Measurements from ENCODE around the gene MT1G.
"Not testable (repeated sequence)": the region's sequence is repeated elsewhere in the genome, so short reads cannot be mapped to it uniquely, and the experiment has no call there.

MT1G gene

DNA sequence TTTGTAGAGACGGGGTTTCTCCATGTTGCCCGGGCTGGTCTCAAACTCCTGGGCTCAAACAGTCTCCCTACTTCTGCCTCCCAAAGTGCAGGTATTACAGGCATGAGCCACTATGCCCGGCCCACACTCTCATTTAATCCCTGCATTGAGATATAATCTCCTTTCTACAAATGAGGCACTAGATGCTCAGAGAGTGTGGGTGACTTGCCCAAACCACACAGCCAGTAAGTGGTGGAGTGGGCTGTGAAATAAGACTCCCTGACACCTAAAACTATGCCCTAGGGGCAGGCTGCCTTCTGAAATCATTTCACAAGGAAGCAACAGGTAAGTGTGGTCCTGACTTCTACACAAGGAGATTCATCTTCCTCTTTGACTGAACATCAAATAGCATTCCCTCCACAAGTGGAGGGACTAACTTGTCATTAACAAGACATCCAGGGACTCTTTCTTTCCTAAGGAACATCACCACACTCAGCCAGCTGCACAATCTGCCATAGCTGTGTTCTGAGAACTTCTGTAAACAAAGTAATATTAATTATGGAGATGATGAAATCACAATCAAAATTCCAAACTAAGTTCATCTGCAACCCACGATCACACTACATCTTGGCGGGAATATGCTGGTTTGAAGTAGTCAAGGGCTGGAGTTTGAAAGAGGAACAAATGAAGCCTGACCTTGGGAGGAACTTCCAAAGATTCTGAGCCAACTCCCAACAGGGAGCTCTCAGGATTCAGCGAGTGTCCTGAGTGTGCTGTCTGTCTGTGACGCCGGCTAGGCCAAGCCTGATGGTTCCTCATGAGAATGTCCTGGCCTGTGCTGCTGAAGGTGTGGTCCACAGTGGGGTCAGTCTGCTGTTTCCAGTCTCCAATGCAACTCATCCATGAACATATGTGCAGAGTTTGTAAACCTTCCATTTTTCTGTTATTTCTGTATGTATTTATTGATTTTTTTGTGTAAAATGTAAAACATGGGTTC is 2.3 kb downstream of the MT1G start:
- DNase-seq (ENCODE audit: low read depth in 3 of 3, low spot score in 1 of 3), result not testable (repeated sequence)

DNA sequence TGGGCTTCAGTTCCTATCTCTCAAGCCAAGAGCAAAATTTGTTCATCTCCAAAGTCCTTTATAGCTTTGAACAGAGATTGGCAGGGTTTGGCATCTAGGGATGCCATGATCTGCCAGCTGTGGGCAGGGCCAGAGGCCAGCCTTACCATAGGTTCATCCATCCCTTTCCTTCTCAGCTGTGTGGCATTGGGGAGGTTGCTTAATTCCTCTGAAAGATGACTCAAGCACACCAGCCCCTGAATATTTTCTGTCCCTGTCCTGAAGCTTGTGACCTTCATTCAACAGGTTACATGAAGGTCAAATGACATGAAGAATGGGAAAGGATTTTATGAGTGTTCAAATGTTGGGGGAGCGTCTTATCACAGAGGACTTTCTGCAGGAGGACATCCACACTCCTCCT is 3.4 kb downstream of the MT1G start:
- no peak for DNase-seq (ENCODE audit: low read depth in 3 of 3, low spot score in 1 of 3)

DNA sequence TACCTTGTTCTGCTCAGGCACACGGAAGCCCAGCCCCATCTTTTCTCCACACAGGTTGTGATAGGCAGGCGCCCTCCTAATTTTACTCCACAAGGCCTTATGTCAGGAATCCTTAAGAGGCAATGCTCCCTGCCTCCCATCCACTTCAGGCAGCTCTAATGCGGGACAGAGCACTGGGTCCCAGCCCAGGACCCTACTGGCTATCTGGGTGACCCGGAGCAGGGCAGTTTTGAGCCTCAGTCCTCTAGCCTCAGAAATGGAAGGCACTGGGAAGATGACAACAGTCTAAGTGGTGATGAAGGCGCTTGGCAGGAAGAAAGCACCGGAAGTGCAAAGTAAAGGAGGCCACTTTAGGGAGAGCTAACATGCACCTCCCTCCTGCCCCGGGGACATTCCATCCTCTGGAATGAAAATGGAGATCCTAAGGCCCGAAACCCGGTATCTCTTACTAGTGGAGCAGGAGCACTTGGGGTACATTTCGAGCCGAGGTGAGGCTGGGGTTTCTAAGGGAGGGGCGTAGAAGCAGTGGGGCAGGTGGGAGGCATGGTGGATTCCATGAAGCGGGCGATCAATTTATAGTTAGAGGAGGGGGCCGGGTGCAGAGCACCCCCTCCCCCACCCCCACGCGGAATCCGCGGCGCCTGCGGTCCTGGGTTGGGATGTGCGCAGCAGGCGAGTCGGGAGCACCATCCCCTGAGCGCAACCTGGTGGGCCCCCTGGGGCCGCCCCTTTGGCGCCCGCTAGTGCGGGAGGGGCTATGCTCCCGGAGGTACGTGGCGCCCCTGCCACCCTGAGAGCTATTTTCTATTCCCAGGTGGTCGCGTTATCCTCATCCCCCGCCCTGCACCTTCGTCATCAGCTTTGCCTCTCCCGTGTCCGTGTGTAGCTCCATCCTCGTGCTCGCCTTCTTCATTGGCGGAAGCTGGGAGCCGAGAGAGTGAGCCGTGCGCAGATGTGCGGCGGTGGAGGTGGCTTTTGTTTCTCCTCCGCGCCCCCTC is 5.2 kb downstream of the MT1G start:
- no peak for DNase-seq (ENCODE audit: low read depth in 3 of 3, low spot score in 1 of 3)

DNA sequence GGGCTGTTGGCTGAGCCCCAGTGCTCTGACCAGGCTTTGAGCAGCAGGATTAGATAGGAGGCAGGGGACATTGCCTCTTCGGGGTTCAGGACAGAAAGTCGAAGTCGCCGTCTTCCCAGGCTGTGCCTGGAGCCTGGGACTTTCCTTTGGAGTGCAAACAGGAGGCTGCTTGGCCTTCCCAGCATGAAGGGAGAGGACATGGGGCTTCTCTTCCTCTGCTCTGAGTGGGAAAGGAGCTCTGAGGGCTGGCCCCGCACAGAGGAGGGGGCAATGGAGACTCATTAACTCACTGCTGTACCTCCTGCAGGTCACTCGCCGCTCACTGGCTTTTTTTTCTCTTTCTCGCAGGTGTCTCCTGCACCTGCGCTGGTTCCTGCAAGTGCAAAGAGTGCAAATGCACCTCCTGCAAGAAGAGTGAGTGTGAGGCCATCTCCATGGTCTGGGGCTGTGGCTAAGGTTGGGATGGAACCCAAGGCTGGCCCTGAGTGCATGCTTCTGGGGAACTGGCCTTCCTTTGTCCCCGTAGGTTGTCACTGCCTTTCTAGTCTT is 9.5 kb downstream of the MT1G start:
- no peak for DNase-seq (ENCODE audit: low read depth in 3 of 3, low spot score in 1 of 3)

DNA sequence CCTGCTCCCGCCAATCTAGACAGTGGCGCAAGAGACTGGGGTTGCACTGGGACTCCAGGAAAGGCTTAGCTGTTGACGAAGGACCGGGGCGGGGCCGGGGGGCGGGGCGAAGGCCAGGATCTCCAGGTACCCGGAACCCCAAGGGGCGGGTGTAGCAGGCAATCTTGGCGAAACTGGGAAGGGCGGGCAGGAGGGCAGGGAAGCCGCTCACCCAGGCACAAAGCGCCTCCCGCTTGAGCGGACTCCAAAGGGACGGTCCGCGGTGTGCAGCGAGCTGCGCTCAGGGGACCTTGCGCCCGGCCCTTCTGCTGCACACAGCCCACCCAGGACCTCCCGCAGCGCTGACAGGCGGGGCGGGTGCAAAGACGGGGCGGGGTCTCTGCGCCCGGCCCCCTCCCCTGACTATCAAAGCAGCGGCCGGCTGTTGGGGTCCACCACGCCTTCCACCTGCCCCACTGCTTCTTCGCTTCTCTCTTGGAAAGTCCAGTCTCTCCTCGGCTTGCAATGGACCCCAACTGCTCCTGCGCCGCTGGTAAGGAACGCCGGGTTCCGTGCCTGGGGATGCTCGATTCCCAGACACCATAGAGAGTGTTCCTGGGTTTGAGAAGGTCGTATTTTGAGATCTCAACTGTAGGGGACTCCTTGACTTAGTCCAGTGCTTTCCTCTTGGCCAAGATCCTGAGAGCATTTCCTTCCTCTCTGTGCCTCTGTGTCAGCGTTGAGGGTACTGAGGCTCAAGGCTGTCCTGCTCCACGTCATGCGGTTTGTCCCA is 10.1 kb downstream of the MT1G start, which contains the start of gene MT1F:
Gene MT1F, plus strand, starts transcription at position 405 of the 772 bp plus-strand sequence. Its CDS starts 100 bp downstream, at position 505.
- peak; percentile 16 to 67 (median 29) for DNase-seq (ENCODE audit: low read depth in 3 of 3, low spot score in 1 of 3)

DNA sequence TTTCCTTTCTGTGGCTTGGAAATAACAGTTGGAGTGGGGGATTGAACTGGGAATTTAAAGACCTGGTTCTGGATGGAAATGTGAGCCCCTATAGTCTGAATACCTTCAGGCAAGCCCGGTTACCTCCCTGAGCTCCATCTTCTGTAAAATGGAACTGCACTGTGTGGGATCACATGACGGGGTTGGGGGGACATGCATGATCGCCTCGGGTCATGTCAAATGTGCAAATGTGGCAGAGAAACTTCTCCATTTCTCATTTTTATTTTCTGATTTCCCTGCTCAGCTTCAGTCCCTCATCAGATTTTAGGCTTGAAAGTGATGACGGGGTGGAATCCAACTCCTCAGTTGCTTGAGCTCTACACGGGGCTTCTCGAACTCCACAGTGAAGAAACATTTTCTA is 14.6 kb downstream of the MT1G start:
- DNase-seq (ENCODE audit: low read depth in 3 of 3, low spot score in 1 of 3), result no peak

DNA sequence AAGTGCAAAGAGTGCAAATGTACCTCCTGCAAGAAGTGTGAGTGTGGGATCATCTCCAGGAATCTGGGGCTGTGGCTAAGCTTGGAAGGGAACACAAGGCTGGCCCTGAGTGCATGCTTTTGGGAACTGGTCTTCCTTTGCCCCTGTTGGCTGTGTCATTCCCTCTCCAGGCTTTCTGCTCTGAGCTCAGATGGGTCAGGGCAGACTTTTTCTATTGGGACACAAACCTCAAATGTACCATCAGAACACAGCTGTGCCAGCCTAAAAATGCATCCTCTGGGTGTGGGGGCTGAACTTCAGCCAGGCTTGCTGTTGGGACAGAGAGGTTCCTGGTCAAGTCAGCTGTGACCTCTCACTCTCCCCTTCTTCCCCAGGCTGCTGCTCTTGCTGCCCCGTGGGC is 15.3 kb downstream of the MT1G start:
- DNase-seq (ENCODE audit: low read depth in 3 of 3, low spot score in 1 of 3), result no peak

DNA sequence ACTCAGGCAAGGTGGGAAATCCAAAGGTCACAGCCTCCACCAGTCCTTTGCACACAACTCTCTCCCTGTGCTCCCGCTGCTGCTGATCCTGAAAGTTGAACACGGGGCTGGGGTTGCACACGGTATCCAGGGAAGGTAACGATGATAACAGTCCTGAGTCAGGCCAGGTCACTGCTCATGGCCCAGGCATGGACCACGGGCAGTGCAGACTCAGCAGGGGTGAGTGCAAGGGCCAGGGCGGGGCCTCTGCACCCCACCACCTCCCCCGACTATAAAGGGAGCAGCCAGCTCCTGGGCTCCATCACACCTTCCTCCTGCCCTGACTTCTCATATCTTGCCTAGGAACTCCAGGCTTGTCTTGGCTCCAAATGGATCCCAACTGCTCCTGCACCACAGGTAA is 16.3 kb downstream of the MT1G start, which contains the start of gene MT1B:
Gene MT1B, plus strand, starts transcription at position 301 of the 400 bp plus-strand sequence. Its CDS starts 68 bp downstream, at position 369.
- DNase-seq (ENCODE audit: low read depth in 3 of 3, low spot score in 1 of 3), result no peak

DNA sequence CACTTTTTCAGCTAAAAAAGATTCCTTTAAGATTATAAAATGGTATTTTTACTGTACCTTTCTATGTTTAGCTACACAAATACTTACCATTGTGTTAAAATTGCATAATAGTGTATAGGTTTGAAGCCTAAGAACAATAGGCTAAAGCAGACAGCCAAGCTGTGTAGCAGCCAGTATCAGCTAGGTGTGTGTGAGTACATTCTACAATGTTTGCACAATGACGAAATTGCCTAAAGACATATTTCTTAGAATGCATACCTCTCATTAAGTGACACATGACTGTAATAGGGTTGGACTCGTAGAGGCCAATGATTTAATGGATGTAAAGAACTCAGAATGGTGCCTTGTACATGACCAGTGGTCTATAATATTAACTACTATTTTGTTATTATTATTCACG is 18.0 kb downstream of the MT1G start:
- no peak for DNase-seq (ENCODE audit: low read depth in 3 of 3, low spot score in 1 of 3)

DNA sequence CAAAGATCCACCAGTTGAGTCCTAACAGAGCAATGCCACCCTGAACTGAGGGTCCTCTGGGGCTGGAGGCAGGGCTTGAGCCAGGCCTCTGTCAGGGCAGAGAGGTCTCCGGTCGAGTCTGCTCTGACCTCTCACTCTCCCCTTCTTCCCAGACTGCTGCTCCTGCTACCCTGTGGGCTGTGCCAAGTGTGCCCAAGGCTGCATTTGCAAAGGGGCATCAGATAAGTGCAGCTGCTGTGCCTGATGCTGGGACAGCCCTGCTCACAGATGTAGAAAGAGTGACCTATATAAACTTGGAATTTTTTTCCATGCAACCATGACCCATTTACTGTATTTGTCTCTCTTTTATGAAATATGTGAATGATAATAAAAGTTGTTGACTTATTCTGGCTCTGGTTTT is 18.6 kb downstream of the MT1G start:
- DNase-seq (ENCODE audit: low read depth in 3 of 3, low spot score in 1 of 3), result no peak

DNA sequence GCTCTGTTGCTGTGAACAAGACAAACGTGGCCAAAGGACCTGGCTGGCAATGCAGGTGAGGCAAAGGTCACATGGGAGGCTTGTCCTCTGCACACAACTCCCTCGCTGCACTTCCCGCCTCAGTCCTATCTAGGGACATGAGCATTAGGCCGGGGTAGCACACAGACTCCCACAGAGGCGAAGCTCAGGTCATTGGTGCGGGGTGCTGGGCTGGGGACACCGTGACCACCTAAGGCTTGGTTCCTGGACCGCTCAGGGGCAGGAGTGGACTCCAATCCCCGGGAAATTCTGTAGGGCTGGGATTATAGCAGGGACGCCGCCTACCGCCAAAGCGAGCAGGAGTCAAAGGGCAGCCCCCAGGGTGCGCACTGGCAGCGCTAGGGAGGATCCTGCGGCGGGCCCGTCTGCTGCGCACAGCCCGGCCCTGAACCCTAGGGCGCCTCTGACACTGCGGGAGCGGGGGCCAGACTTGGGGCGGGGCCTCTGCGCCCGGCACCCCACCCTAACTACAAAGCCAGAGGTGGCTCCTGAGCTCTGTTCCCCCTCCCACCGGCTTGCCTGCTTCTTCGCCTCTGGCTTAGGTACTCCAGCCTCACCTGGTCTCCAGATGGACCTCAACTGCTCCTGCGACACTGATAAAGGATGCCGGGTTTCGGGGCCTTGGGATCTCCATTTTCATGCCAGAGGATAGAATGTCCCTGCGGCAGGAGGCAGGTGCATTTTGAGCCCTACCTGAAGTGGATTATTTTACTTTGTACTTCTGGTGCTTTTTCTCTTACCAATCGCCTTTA is 20.0 kb downstream of the MT1G start:
- DNase-seq (ENCODE audit: low read depth in 3 of 3, low spot score in 1 of 3), result no peak

DNA sequence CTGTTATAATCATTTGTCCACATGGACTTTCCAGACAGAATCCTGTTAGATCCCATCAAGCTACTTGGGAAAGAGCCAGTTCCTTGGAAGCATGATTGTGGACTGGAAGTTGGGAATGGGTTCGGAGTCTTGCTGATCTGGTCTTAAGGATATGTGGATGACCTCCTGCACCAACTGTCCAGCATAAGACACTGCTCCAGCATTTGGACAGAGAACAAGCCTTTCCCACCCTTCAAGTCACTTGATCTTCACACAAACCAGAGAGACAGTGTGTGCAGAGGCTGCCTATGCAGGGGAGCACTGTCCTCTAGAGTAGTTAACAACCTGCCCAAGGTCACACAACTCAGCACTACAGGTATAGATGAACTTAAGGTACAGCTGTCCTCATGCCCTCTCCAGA is 22.0 kb downstream of the MT1G start:
- no peak for DNase-seq (ENCODE audit: low read depth in 3 of 3, low spot score in 1 of 3)

DNA sequence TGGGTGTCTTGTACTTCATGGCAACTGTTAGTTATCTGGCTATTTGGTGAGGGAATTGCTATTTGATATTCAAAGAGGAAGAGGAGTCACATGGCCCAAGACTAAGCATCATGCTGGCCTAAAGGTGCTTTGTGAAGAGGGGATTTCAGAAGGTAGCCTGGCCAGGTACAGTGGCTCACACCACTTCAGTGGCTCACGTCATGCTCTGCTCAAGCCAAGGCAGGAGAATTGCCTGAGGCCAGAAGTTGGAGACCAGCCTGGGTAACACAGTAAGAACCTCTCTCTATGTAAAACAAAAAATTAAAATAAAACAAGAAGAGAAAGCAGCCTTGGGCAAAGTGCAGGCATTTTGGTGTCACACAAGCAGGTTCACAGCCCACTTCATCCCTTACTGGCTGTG is 22.6 kb downstream of the MT1G start:
- no peak for DNase-seq (ENCODE audit: low read depth in 3 of 3, low spot score in 1 of 3)

DNA sequence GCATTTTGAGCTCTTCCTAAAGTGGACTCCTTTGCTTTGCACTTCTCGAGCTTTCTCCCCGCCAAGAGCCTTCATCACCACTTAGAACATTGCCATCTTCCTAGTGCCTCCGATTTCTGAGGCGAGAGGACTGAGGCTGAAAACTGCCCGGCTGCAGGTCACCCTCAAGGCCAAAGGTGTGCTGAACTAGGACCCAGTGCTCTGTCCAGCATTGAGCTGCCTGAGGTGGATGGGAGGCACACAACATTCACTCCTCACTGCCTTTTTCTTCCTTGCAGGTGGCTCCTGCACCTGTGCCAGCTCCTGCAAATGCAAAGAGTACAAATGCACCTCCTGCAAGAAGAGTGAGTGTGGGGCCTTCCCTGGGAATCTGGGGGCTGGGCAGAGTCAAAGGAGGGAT is 24.0 kb downstream of the MT1G start:
- DNase-seq (ENCODE audit: low read depth in 3 of 3, low spot score in 1 of 3), result no peak

DNA sequence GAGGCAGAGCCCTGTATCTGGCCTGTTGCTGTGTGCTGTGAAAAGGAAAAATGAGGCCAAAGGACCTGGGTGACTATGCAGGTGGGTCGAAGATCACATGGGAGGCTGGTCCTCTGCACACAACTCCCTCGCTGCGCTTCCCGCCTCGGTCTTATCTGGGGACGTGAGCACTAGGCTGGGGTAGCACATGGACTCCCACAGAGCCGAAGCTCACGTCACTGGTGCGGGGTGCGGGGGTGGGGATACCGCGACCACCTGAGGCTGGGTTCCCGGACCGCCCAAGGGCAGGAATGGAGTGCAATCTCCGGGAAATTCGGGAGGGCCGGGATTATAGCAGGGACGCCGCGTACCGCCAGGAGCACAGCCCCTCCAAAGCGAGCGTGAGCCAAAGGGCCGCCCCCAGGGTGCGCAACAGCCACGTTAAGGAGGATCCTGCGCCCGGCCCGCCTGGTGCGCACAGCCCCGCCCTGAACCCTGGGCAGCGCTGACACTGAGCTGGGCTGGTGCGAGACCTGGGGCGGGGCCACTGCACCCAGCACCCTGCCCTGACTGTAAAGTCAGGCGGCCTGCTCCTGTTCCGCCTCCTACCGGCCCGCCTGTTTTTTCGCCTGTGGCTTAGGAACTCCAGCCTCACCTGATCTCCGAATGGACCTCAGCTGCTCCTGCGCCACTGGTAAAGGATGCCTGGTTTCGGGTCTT is 24.6 kb downstream of the MT1G start:
- DNase-seq (ENCODE audit: low read depth in 3 of 3, low spot score in 1 of 3), result peak; percentile 21 to 59 (median 44)

DNA sequence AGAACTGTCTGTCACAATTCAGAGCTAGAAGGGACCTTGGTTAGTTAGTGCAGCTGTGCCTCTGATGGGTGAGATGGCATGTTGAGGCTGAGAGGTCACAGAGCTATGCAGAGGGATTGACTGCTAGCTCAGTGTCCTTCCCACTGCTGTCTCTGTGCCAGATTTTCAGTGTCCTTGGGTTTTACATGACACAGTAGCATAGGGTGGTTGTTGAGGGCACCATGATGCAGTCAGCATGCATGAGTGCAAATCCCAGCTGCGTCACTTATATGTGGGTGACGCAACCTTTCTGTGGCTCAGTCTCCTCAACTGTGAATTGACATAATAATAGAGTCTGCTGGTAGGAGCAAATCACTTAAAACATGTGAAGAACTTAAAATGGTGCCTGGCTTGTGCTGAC is 26.7 kb downstream of the MT1G start:
- no peak for DNase-seq (ENCODE audit: low read depth in 3 of 3, low spot score in 1 of 3)

DNA sequence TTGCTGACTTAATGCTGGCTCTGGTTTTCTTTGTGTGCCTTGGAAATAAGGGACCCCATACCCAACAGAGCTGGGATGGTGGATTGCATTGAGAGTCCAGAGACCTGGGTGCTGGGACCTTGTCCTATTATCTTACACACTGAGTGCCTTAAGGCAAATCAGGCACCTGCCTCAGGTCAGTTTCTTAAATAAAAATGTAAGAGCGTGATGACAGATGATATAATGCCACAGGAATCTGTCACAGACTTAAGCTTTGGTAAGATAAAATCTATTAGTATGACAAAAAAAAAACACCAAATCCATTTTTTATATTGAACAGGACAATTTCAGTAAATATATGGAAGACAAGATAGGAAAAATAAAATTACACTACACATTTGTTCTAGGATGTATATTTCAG is 27.8 kb downstream of the MT1G start:
- DNase-seq (ENCODE audit: low read depth in 3 of 3, low spot score in 1 of 3), result no peak

DNA sequence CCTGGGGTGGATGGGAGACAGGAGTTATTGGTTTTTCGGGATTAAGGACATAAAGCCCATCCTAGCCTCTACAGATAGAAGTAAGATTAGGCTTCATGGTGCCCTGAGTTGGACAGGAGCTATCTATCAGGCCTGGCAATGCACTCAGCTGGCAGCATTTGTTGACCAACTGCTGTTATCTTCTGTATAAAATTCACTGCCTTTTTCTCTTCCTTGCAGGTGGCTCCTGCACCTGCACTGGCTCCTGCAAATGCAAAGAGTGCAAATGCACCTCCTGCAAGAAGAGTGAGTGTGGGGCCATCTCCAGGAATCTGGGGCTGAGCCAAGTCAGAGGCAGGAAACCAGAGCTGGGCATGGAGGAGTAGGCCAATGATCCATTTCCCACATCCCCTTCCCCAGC is 28.8 kb downstream of the MT1G start:
- no peak for DNase-seq (ENCODE audit: low read depth in 3 of 3, low spot score in 1 of 3)

All from stimulated activated CD4-positive, alpha-beta T cell treated with anti-CD3 and anti-CD28 coated beads, TNF-alpha, amount 100 ng/mL, for 1 hour (primary cell).